Endothelial cell (in vitro differentiated cells): ENCODE results near the gene SNX1. TPM values are rescaled to one million over a fixed set of nuclear protein-coding genes. Genes with fewer than 3 reads are reported as not detected.

ENCODE experiments used
- DNase-seq: peaks from one replicate; pipeline ENCODE4 v3.0.0; 2021; ENCODE audit warnings: low spot score
- H3K27ac Mint-ChIP-seq: one replicate; pipeline ENCODE4 v1.8.0; 2021; ENCODE audit warnings: mixed read lengths, inconsistent platforms; ENCODE audit not compliant: unreplicated experiment
- H3K27me3 Mint-ChIP-seq: one replicate; pipeline ENCODE4 v1.8.0; 2021; ENCODE audit warnings: mild to moderate bottlenecking, moderate library complexity, mixed read lengths, inconsistent platforms; ENCODE audit not compliant: unreplicated experiment
- H3K36me3 Mint-ChIP-seq: one replicate; pipeline ENCODE4 v1.8.0; 2021; ENCODE audit warnings: mild to moderate bottlenecking, low read depth, mixed read lengths, inconsistent platforms; ENCODE audit not compliant: unreplicated experiment
- H3K4me1 Mint-ChIP-seq: one replicate; pipeline ENCODE4 v1.8.0; 2021; ENCODE audit warnings: mild to moderate bottlenecking, mixed read lengths, inconsistent platforms; ENCODE audit not compliant: unreplicated experiment
- H3K4me3 Mint-ChIP-seq: one replicate; pipeline ENCODE4 v1.8.0; 2021; ENCODE audit warnings: mild to moderate bottlenecking, mixed read lengths, inconsistent platforms; ENCODE audit not compliant: unreplicated experiment
- H3K9me3 Mint-ChIP-seq: one replicate; pipeline ENCODE4 v1.8.0; 2021; ENCODE audit warnings: mixed read lengths, inconsistent platforms; ENCODE audit not compliant: unreplicated experiment
- long read RNA-seq: library from polyadenylated mRNA; unstranded; transcript quantifications from one replicate; pipeline ENCODE4 v2.0.0, GENCODE V29; 2020; ENCODE audit not compliant: unreplicated experiment
- total RNA-seq: library from RNA; stranded (reverse); fragmentation: NEBNext Ultra II Directional; extraction: Animal tissue kit (Norgen Biotek cat#: 25700); gene quantifications from one replicate; pipeline ENCODE4 v1.2.1, GENCODE V29; 2021; ENCODE audit not compliant: unreplicated experiment
- TF ChIP-seq, protein P1 (sequence below): fragments of 200-600 bp; sonication (generic); IDR thresholded peaks from one replicate; pipeline ENCODE4 v1.5.0; 2021; ENCODE audit warnings: antibody characterized with exemption; ENCODE audit not compliant: unreplicated experiment

SNX1 gene, protein sequence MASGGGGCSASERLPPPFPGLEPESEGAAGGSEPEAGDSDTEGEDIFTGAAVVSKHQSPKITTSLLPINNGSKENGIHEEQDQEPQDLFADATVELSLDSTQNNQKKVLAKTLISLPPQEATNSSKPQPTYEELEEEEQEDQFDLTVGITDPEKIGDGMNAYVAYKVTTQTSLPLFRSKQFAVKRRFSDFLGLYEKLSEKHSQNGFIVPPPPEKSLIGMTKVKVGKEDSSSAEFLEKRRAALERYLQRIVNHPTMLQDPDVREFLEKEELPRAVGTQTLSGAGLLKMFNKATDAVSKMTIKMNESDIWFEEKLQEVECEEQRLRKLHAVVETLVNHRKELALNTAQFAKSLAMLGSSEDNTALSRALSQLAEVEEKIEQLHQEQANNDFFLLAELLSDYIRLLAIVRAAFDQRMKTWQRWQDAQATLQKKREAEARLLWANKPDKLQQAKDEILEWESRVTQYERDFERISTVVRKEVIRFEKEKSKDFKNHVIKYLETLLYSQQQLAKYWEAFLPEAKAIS
- total RNA-seq = 128 TPM
- long read RNA-seq, full-length matches to known transcripts = 53 of 66 reads
- long read RNA-seq, partial matches to known transcripts = 4 of 66 reads
- long read RNA-seq, other reads (novel, unspliced or antisense) = 9 of 66 reads

DNA sequence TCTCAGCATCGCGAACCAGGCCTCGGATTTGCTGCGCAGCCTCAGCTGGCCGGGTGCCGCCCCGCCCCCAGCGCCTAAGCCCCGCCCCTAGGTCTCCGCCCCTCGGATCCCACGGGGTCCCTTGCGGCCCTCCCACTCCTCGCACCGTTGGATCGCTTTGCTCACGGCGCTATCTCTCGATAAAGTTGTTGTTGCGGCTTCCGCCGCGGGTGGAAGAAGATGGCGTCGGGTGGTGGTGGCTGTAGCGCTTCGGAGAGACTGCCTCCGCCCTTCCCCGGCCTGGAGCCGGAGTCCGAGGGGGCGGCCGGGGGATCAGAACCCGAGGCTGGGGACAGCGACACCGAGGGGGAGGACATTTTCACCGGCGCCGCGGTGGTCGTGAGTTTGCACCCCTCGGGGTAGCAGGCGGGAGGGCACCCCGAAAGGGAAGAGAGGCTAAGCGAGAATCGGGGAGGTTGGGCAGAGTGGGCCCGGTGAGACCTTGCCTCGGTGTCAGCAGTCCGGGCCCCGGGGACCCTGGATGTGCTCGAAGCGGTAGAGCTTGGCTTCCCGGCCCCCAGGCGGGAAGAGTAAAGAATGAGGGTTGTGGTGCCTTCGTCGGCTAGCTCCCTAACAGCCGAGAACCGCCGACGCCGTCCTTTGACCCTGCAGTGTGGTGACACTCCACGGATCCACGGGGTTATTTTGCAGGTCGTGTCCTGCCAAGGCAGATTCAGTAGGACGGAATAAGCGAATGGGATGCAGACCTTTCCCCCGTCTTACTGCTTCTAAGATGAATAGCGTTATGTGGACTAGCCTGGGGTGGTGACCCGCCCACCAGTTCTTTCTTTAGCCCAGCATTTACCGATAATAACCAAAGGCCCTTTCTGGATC, at the start of gene SNX1:
Gene SNX1 (plus strand): TSS at position 188 of the 873 bp plus-strand sequence. CDS start 32 bp downstream, at position 220.
- TF ChIP-seq, protein P1, sequence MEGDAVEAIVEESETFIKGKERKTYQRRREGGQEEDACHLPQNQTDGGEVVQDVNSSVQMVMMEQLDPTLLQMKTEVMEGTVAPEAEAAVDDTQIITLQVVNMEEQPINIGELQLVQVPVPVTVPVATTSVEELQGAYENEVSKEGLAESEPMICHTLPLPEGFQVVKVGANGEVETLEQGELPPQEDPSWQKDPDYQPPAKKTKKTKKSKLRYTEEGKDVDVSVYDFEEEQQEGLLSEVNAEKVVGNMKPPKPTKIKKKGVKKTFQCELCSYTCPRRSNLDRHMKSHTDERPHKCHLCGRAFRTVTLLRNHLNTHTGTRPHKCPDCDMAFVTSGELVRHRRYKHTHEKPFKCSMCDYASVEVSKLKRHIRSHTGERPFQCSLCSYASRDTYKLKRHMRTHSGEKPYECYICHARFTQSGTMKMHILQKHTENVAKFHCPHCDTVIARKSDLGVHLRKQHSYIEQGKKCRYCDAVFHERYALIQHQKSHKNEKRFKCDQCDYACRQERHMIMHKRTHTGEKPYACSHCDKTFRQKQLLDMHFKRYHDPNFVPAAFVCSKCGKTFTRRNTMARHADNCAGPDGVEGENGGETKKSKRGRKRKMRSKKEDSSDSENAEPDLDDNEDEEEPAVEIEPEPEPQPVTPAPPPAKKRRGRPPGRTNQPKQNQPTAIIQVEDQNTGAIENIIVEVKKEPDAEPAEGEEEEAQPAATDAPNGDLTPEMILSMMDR = no peak
- peak; percentile 96 for DNase-seq
- Mint-ChIP-seq H3K4me1 (peaks cover 52% of the 10 kb centered on the region), H3K36me3 (no peaks in the 10 kb centered on the region), H3K27ac (peak within 1 kb of the TSS; percentile 99), H3K4me3 (peak within 1 kb of the TSS; percentile 99), H3K27me3 (peaks cover 4% of the 10 kb centered on the region), H3K9me3 (no peaks in the 10 kb centered on the region)

DNA sequence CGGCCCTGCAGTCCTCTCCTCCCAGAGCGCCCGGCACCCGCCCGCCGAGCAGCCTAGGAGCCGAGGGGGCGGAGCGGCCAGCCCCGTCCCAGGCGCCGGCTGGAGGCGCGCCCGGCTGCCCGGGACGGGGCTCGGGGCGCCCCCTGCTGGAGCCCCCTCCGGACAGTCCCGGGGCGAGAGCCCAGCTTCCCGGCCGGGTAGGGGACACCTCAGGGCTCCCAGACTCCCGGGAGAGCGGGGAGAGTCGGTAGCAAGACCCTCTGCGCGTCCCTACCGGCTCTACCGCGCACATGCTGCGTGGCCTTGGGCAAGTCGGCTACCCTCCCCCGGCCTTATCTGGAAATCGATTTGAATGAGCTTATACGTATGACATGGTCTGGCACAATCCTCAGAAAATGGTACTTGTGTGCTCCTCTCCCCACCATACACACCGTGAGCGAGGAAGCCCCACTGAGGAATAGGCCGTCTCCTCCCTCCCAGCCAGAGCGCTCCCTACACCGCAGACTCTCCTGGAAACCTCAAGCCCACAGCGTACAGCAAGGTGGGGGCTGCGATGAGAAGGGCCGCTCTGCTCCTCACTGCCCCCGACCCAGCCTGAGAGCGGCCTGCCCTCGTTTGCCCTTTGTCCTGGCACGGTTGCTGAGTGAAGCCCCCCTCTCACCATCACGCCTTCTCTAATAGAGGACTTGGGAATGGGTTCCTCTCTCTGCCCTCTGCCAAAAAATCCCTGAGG, 49.2 kb upstream of the SNX1 start, which contains the start of gene DAPK2:
Gene DAPK2 (minus strand): TSS at position 65 of the 733 bp plus-strand sequence. CDS start 6,224 bp downstream, outside the sequence.
- H3K9me3 Mint-ChIP-seq = no peaks in the 10 kb centered on the region
- peak; percentile 82 for DNase-seq
- peaks cover 13% of the 10 kb centered on the region for H3K27me3 Mint-ChIP-seq
- no peaks in the 10 kb centered on the region for H3K36me3 Mint-ChIP-seq
- H3K27ac Mint-ChIP-seq = no peak within 1 kb of the TSS
- H3K4me1 Mint-ChIP-seq = peaks cover 18% of the 10 kb centered on the region
- TF ChIP-seq, protein P1 = peak; percentile 79
- peak within 1 kb of the TSS; percentile 90 for H3K4me3 Mint-ChIP-seq

DNA sequence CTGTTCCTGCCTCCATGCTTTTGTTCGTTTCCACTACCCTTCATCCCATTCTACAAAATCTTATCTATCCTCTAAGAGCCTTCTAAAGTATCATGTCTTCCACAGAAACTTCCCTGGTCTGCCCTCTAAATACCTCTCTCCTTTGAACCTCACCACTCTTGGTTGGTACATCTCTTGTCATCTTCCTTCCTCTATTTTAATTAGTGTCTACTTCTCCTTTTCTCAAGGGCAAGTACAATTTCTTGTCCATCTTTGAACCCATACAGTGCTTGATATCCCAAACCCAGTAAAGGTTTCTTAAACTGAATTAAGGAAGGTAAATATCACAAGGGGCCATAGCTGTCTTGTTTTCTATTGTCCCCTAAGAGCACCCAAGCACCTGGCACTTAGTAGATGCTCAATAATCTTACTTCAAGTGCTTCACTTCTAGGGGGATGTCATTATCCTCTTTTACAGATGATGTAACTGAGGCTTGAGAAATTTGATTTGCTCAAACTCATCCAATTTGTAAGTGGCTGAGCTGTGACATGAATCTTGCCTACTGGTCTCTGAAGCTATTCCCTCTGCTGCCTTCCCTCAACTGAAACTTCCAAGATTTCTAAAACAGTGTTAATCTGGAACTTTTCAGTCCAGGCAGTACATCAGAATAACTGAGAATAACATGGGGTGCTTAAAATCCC, 46.9 kb upstream of the SNX1 start:
- H3K4me3 Mint-ChIP-seq = no peak overlapping the region
- no peak for DNase-seq
- no peaks in the 10 kb centered on the region for H3K36me3 Mint-ChIP-seq
- H3K27ac Mint-ChIP-seq = no peak overlapping the region
- peaks cover 18% of the 10 kb centered on the region for H3K4me1 Mint-ChIP-seq
- TF ChIP-seq, protein P1 = no peak
- peaks cover 13% of the 10 kb centered on the region for H3K27me3 Mint-ChIP-seq
- no peaks in the 10 kb centered on the region for H3K9me3 Mint-ChIP-seq

DNA sequence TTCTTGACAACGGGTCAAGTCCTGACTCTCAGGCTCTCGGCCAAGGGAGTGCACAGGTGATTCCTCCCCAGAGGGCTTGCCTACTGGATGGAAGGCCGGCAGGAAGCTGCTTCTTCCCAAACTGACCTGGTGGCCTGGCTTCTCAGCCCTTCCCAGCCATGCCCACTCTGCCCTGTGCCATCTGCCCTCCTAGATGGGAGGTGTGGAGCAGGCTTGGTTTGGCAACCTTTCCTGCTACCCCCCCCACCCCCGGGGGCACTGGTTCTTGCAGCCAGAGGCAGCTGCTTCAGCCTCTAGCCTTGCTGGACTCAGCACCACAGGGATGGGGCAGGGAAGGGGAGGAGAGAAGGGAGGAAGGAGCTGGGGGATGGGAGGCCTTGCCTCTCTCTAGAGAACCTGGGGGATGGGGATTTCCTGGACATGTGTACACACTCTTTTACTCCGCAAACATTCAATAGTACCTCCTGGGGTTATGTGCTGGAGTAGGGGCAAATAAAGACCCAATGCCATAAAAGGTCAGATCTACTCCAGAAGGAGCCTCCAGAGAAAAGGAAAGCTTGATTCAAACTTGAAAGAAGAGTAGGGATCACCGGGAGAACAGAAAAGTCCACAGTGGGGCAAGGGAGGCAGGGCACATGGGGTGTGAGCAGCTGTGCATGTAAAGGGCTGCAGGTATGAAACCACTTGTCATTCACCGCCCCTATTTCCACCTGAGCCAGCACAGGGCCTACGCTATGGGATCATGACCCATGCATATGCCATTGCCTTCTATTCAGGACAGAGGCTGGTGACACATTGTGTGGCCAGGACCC, 45.3 kb upstream of the SNX1 start:
- H3K27ac Mint-ChIP-seq = no peak overlapping the region
- peaks cover 18% of the 10 kb centered on the region for H3K4me1 Mint-ChIP-seq
- no peak for DNase-seq
- H3K9me3 Mint-ChIP-seq = no peaks in the 10 kb centered on the region
- H3K27me3 Mint-ChIP-seq = peaks cover 10% of the 10 kb centered on the region
- H3K4me3 Mint-ChIP-seq = no peak overlapping the region
- TF ChIP-seq, protein P1 = no peak
- H3K36me3 Mint-ChIP-seq = no peaks in the 10 kb centered on the region
